Peyer's patch (tissue), 4 donors: Measurements from ENCODE around the gene IGSF8. TPM values are rescaled to one million over a fixed set of nuclear protein-coding genes. Genes with fewer than 3 reads are reported as not detected.

Experiments
- DNase-seq, 3 donors: peaks; one replicate each; pipeline ENCODE4 v3.0.0-alpha.2; 2017 to 2019
- H3K27ac ChIP-seq, 4 donors: fragments of 200-600 bp; sonication (generic); one replicate each; pipeline ENCODE4 v1.5.1; 2016 to 2019
- H3K27me3 ChIP-seq, 2 donors: fragments of 200-600 bp; sonication (generic); one replicate each; pipeline ENCODE4 v1.5.1; 2019
- H3K36me3 ChIP-seq, 3 donors: fragments of 200-600 bp; sonication (generic); one replicate each; pipeline ENCODE4 v1.5.1; 2016 to 2019
- H3K4me1 ChIP-seq, 4 donors: fragments of 200-600 bp; sonication (generic); one replicate each; pipeline ENCODE4 v1.5.1; 2016 to 2019
- H3K4me3 ChIP-seq, 4 donors: fragments of 200-600 bp; sonication (generic); 1 replicate in 3 of 4; 2 replicates in 1 of 4; pipeline ENCODE4 v1.5.1; 2016 to 2019; ENCODE audit warnings: mild to moderate bottlenecking in 1 of 4
- H3K9me3 ChIP-seq, 4 donors: fragments of 200-600 bp; sonication (generic); one replicate each; pipeline ENCODE4 v1.5.1; 2016 to 2019; ENCODE audit warnings: mild to moderate bottlenecking in 1 of 4
- POLR2A ChIP-seq, 2 donors: fragments of 450-650 bp; IDR thresholded peaks; one replicate each; pipeline ENCODE4 v1.5.1; 2017; ENCODE audit warnings: antibody characterized with exemption in 2 of 2, mild to moderate bottlenecking in 2 of 2, moderate library complexity in 2 of 2
- total RNA-seq, 4 donors: library from RNA; depleted of rRNA; stranded (reverse); fragments of >200 nt; gene quantifications; one replicate each; pipeline ENCODE4 v1.1.0, GENCODE V29; 2016
- TF ChIP-seq, protein P1 (sequence below), 6 experiments: fragments of 450-650 bp in 4 of 6; fragments of 200-600 bp in 2 of 6; sonication (generic) in 1 of 6; IDR thresholded peaks; one replicate each; pipeline ENCODE4 v1.5.1; 2017 to 2019; ENCODE audit warnings: antibody characterized with exemption in 6 of 6, mild to moderate bottlenecking in 3 of 6, moderate library complexity in 1 of 6

The IGSF8 gene
- total RNA-seq, 4 donors from 2014 or later: 20.6 to 65.3 (median 38.9) TPM

DNA sequence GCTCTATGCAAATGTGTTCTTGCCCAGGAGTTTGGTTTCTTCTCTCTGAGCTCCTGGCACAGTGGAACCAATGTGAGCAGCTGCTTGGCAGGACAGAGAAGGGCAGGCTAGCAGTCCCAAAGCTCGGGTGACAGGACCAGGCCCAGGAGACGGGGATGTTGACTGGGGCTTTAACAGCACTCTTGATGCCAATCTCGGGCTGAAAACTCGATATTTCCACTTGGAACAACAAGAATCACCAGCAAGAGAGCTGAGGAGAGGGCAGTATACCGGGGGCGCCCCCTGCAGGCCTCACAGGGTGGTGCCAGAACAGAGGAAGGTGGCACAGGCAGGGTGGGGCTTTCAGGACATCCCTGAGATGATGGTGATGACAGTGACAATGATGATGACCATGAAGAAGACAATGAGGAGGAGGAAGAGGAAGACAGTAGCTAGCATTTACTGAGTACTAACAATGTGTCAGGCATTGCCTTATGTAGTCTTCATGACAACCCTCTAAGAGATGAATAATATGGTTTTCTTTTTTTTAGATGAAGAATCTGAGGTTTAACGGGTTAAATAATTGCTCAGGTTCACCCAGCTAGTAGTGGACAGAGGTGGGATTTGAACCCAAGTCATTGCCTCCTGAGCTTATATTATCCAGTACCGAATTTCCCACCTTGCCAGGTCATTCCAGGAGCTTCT lies 19.8 kb downstream of the IGSF8 start:
- Histone ChIP-seq H3K27me3 (peaks cover 0 to 15% of the 10 kb centered on the region in 2 donors), H3K4me3 (no peak overlapping the region), H3K9me3 (no peaks in the 10 kb centered on the region), H3K4me1 (peaks cover 0 to 2% (median under 1%) of the 10 kb centered on the region in 4 donors), H3K36me3 (no peaks in the 10 kb centered on the region), H3K27ac (no peak overlapping the region)
- peak; percentile 30 to 71 (median 71) for DNase-seq
- TF ChIP-seq, protein P1, sequence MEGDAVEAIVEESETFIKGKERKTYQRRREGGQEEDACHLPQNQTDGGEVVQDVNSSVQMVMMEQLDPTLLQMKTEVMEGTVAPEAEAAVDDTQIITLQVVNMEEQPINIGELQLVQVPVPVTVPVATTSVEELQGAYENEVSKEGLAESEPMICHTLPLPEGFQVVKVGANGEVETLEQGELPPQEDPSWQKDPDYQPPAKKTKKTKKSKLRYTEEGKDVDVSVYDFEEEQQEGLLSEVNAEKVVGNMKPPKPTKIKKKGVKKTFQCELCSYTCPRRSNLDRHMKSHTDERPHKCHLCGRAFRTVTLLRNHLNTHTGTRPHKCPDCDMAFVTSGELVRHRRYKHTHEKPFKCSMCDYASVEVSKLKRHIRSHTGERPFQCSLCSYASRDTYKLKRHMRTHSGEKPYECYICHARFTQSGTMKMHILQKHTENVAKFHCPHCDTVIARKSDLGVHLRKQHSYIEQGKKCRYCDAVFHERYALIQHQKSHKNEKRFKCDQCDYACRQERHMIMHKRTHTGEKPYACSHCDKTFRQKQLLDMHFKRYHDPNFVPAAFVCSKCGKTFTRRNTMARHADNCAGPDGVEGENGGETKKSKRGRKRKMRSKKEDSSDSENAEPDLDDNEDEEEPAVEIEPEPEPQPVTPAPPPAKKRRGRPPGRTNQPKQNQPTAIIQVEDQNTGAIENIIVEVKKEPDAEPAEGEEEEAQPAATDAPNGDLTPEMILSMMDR (IDR thresholded peaks at IDR 0.05): peak in 5 of 6 experiments; percentile 38 to 64 (median 60)
- TF ChIP-seq POLR2A (IDR thresholded peaks at IDR 0.05): no peak

DNA sequence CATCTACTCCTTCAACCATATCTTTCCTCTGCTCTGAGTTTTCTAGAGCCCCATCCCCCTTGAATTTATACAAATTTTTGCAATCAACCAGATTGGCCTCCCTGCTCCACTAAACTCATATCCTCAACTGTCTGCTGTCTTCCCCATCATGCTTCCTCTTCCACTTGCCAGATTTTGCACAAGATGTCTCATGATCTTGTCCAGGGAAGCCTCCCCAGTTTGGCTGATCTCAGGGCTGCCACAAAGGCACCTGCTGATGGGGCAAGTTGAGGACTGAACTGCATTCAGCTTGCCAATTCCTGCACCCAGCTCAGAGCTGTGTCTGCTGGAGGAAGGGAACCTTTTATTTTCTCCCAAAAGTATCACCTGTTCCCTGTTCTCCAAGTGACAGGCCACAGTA lies 20.9 kb downstream of the IGSF8 start:
- no peaks in the 10 kb centered on the region for H3K9me3 ChIP-seq
- no peaks in the 10 kb centered on the region for H3K36me3 ChIP-seq
- DNase-seq: no peak
- TF ChIP-seq, protein P1 (IDR thresholded peaks at IDR 0.05): no peak
- no peak for TF ChIP-seq POLR2A (IDR thresholded peaks at IDR 0.05)
- no peak overlapping the region for H3K27ac ChIP-seq
- H3K4me3 ChIP-seq: no peak overlapping the region
- H3K27me3 ChIP-seq: peaks cover 0 to 8% of the 10 kb centered on the region in 2 donors
- H3K4me1 ChIP-seq: no peaks in the 10 kb centered on the region

DNA sequence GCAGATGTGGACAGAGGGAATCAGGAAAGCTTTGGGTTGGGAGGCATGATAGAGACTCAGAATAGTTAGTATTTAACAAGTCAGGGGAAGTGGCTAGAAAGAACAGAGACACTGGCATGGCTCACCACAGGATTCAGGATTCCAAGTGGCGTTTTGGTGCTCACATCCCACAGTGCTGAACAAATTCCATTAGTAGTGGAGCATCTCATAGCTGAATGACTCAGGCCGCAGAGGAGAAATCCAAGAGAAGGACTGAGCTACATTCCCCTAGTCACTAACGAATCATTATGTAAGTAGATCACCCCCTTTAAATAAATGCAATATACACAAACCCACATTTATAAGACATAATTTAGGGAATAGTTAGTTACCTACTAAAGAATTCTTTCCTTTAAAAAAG lies 22.1 kb downstream of the IGSF8 start:
- Histone ChIP-seq H3K4me3 (no peak overlapping the region), H3K27me3 (peaks cover 0 to 3% of the 10 kb centered on the region in 2 donors)
- no peak for TF ChIP-seq POLR2A (IDR thresholded peaks at IDR 0.05)
- TF ChIP-seq, protein P1 (IDR thresholded peaks at IDR 0.05): no peak

DNA sequence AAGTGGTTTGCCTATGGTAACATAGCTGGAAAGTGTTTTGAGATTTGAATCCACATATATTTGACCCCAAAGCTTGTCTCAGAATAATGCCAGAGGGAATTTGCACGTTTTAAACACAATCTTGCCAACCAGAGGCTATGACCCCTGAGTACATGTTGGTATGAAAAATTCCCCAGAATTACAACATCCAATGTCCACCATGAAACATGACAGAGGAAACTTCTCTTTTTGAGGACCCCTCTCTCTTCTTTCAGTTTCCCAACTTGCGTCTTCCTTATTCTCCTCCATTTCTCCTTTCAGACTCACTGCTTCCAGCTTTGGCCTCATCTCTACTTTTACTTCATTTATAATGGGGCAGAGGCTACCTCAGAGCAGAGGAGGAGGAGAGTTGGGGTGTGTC lies 22.6 kb downstream of the IGSF8 start:
- no peak for TF ChIP-seq POLR2A (IDR thresholded peaks at IDR 0.05)
- TF ChIP-seq, protein P1 (IDR thresholded peaks at IDR 0.05): no peak
- Histone ChIP-seq H3K4me1 (peaks cover 0 to 4% (median under 1%) of the 10 kb centered on the region in 4 donors), H3K27me3 (no peaks in the 10 kb centered on the region), H3K36me3 (no peaks in the 10 kb centered on the region), H3K27ac (no peak overlapping the region), H3K4me3 (no peak overlapping the region), H3K9me3 (no peaks in the 10 kb centered on the region)
- DNase-seq: no peak

More for the DNA sequence above, 22.1 kb downstream of the IGSF8 start:
- Histone ChIP-seq H3K4me1 (no peaks in the 10 kb centered on the region), H3K27ac (no peak overlapping the region), H3K9me3 (no peaks in the 10 kb centered on the region), H3K36me3 (no peaks in the 10 kb centered on the region)
- peak in 1 of 3 donors; percentile 5 for DNase-seq

DNA sequence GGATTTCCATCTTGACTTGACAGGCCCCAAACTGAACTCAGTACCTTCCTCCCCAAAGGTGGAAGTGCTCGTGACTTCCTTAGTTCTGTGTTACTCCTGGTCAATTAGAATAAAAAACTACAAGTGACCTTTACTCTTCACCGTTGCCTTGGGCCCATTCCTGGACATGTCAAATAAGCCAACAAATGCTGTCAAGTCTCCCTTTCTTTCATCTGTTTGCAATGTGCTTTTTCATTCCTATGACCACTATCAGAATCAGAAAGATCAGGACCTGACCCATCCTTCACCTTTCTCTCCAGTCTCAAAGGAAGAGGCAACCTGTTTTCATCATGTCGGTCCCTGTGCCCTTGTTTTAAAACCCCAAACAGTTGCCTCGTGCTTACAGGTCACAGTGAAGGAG lies 23.6 kb downstream of the IGSF8 start:
- TF ChIP-seq, protein P1 (IDR thresholded peaks at IDR 0.05): no peak
- no peak for TF ChIP-seq POLR2A (IDR thresholded peaks at IDR 0.05)
- peaks cover 0 to 8% (median 2%) of the 10 kb centered on the region in 4 donors for H3K4me1 ChIP-seq

More for the DNA sequence above, 23.6 kb downstream of the IGSF8 start:
- no peak overlapping the region for H3K4me3 ChIP-seq
- H3K27me3 ChIP-seq: no peaks in the 10 kb centered on the region
- no peak for DNase-seq
- no peaks in the 10 kb centered on the region for H3K9me3 ChIP-seq
- H3K36me3 ChIP-seq: no peaks in the 10 kb centered on the region
- no peak overlapping the region for H3K27ac ChIP-seq
